Keratinocyte (primary cell): ENCODE data around the gene MBD1. TPM values are rescaled to one million over a fixed set of nuclear protein-coding genes. Genes with fewer than 3 reads are reported as not detected.

Experiments used
- DNase-seq: peaks from one replicate; pipeline ENCODE4 v3.0.0-alpha.2; 2011; ENCODE audit warnings: low read depth, missing footprints, low spot score
- FAIRE-seq: peaks from 2 replicates; lab custom pipeline; 2011; peaks lifted over from hg19 to GRCh38; lab: Jason Lieb, UNC
- H2AFZ ChIP-seq: 2 replicates; pipeline ENCODE4 v1.6.0; 2012; ENCODE audit warnings: low read length, control low read depth, inconsistent platforms; ENCODE audit not compliant: control insufficient read depth
- H3K27ac ChIP-seq: 2 replicates; pipeline ENCODE4 v1.5.1; 2011; ENCODE audit warnings: low read length; ENCODE audit not compliant: control insufficient read depth, insufficient read depth
- H3K27me3 ChIP-seq: 3 replicates; pipeline ENCODE4 v1.6.0; 2011; ENCODE audit warnings: low read length; ENCODE audit not compliant: control insufficient read depth, insufficient read depth; ENCODE audit errors: extremely low read depth
- H3K36me3 ChIP-seq, 2 experiments: 2 replicates in 1 of 2; 3 replicates in 1 of 2; pipeline ENCODE4 v1.5.1; 2011; ENCODE audit warnings: low read length in 2 of 2, mild to moderate bottlenecking in 1 of 2; ENCODE audit not compliant: control insufficient read depth in 2 of 2, insufficient read depth in 2 of 2; ENCODE audit errors: extremely low read depth in 1 of 2
- H3K4me1 ChIP-seq: 3 replicates; pipeline ENCODE4 v1.5.1; 2011; ENCODE audit warnings: low read length; ENCODE audit not compliant: control insufficient read depth, insufficient read depth; ENCODE audit errors: extremely low read depth
- H3K4me2 ChIP-seq: 3 replicates; pipeline ENCODE4 v1.6.0; 2011; ENCODE audit warnings: low read depth, low read length; ENCODE audit not compliant: control insufficient read depth, insufficient read depth; ENCODE audit errors: extremely low read depth
- H3K4me3 ChIP-seq, 3 experiments: fragments of 200-600 bp in 1 of 3; sonication (generic) in 1 of 3; 2 replicates in 2 of 3; 3 replicates in 1 of 3; pipeline ENCODE4 v1.5.1; 2011 to 2016; ENCODE audit warnings: low read length in 3 of 3, mild to moderate bottlenecking in 3 of 3, control low read depth in 2 of 3, inconsistent platforms in 1 of 3, low read depth in 1 of 3, mixed read lengths in 1 of 3, mixed run types in 1 of 3, moderate library complexity in 1 of 3; ENCODE audit not compliant: control insufficient read depth in 2 of 3, insufficient read depth in 2 of 3; ENCODE audit errors: extremely low read depth in 1 of 3
- H3K79me2 ChIP-seq: 2 replicates; pipeline ENCODE4 v1.6.0; 2012; ENCODE audit warnings: low read length; ENCODE audit not compliant: control insufficient read depth, insufficient read depth
- H3K9ac ChIP-seq: 3 replicates; pipeline ENCODE4 v1.6.0; 2011; ENCODE audit warnings: low read length; ENCODE audit not compliant: control insufficient read depth, insufficient read depth; ENCODE audit errors: extremely low read depth
- H3K9me1 ChIP-seq: 3 replicates; pipeline ENCODE4 v1.6.0; 2011; ENCODE audit warnings: low read length; ENCODE audit not compliant: control insufficient read depth, insufficient read depth; ENCODE audit errors: extremely low read depth
- H3K9me3 ChIP-seq: 2 replicates; pipeline ENCODE4 v1.5.1; 2012; ENCODE audit warnings: low read depth, low read length; ENCODE audit not compliant: control insufficient read depth
- H4K20me1 ChIP-seq: 3 replicates; pipeline ENCODE4 v1.6.0; 2011; ENCODE audit warnings: low read length; ENCODE audit not compliant: control insufficient read depth, insufficient read depth; ENCODE audit errors: extremely low read depth
- CTCF ChIP-seq, 3 experiments: IDR thresholded peaks in 1 of 3; conservative IDR thresholded peaks in 1 of 3; optimal IDR thresholded peaks in 1 of 3; 2 replicates in 2 of 3; 3 replicates in 1 of 3; pipeline versions ENCODE3 to v1.5.1; 2011; ENCODE audit warnings: low read length in 3 of 3, mild to moderate bottlenecking in 3 of 3, moderate library complexity in 2 of 3, control low read depth in 1 of 3, inconsistent platforms in 1 of 3; ENCODE audit not compliant: insufficient read depth in 2 of 3; ENCODE audit errors: extremely low read depth in 1 of 3
- EZH2 ChIP-seq: IDR thresholded peaks from one replicate; pipeline ENCODE4 v1.6.1; 2012; ENCODE audit warnings: inconsistent platforms, mild to moderate bottlenecking, low read length, moderate library complexity
- dilution Hi-C: fragments of 300-500 bp; cut with MboI; formaldehyde crosslinking; loops from one replicate; pipeline ENCODE4 v1.7.0; 2020; ENCODE audit warnings: low sequenced_read_pairs; ENCODE audit not compliant: extremely low pct_ligation_motif_present
- polyA plus RNA-seq, 5 experiments: library from polyadenylated mRNA; depleted of rRNA in 3 of 5; stranded (reverse) in 3 of 5; stranded (forward) in 1 of 5; unstranded in 1 of 5; fragments of >200 nt; gene quantifications; 1 replicate in 1 of 5; 2 replicates in 3 of 5; 3 replicates in 1 of 5; pipeline versions ENCODE4 v1.2.1 to v1.2.3, GENCODE V29; 2011 to 2012; ENCODE audit warnings: missing spikeins in 2 of 5, low read depth in 1 of 5, low replicate concordance in 1 of 5

The MBD1 gene
- polyA plus RNA-seq, 1 donor (not counting 4 experiments of a cell fraction or from before 2014, with no cell fraction given): 64.2 TPM

- DNase-seq: no peak
- H3K4me2 ChIP-seq: no peak overlapping the region
- FAIRE-seq: no peak
- H3K79me2 ChIP-seq: no peaks in the 10 kb centered on the region
- H3K9me3 ChIP-seq: no peaks in the 10 kb centered on the region
- H3K4me3 ChIP-seq: no peak overlapping the region
- no peak overlapping the region for H3K27ac ChIP-seq
- H2AFZ ChIP-seq: no peak overlapping the region
- H3K9me1 ChIP-seq: no peaks in the 10 kb centered on the region
- H3K36me3 ChIP-seq: no peaks in the 10 kb centered on the region
- no peaks in the 10 kb centered on the region for H4K20me1 ChIP-seq
- dilution Hi-C loops: no loop called here
- H3K27me3 ChIP-seq: peaks cover 5% of the 10 kb centered on the region
- TF ChIP-seq CTCF (optimal IDR thresholded peaks at IDR 0.05 in 1 of 3, IDR thresholded peaks at IDR 0.05 in 1 of 3, conservative IDR thresholded peaks at IDR 0.05 in 1 of 3; ENCODE audit: extremely low read depth in 1 of 3, insufficient read depth in 2 of 3, low read length in 3 of 3) (no peak), EZH2 (no peak)
- no peak overlapping the region for H3K9ac ChIP-seq
- H3K4me1 ChIP-seq: peaks cover 3% of the 10 kb centered on the region
These were observed 18.5 kb upstream of the MBD1 start for GRCh38 chr18:50299626-50300388.

- no peak overlapping the region for H2AFZ ChIP-seq
These were observed 17.3 kb upstream of the MBD1 start for GRCh38 chr18:50298443-50299284.

More at GRCh38 chr18:50298443-50299284, 17.3 kb upstream of the MBD1 start:
- Histone ChIP-seq H3K79me2 (no peaks in the 10 kb centered on the region), H3K27ac (no peak overlapping the region), H3K9ac (no peak overlapping the region), H3K4me1 (peaks cover 3% of the 10 kb centered on the region), H3K9me3 (no peaks in the 10 kb centered on the region), H3K4me3 (peak overlapping the region in 1 of 3 experiments; percentile 56), H3K4me2 (peak overlapping the region; percentile 75), H3K36me3 (no peaks in the 10 kb centered on the region), H4K20me1 (no peaks in the 10 kb centered on the region), H3K9me1 (no peaks in the 10 kb centered on the region), H3K27me3 (peaks cover 5% of the 10 kb centered on the region)
- no peak for FAIRE-seq
- TF ChIP-seq CTCF (optimal IDR thresholded peaks at IDR 0.05 in 1 of 3, IDR thresholded peaks at IDR 0.05 in 1 of 3, conservative IDR thresholded peaks at IDR 0.05 in 1 of 3; ENCODE audit: extremely low read depth in 1 of 3, insufficient read depth in 2 of 3, low read length in 3 of 3) (no peak), EZH2 (no peak)
- no peak for DNase-seq
- dilution Hi-C loops: no loop called here
